HG03139 (cell line): ENCODE measurements around the gene GJC2.

Experiments used
- ATAC-seq: cut with Tn5 transposase; IDR thresholded peaks from one replicate; pipeline ENCODE4 v1.9.1; 2021; ENCODE audit not compliant: unreplicated experiment

The GJC2 gene

GRCh38 chr1:228112617-228113016 lies 37.1 kb upstream of the GJC2 start:
- no peak for ATAC-seq

GRCh38 chr1:228114827-228115226 lies 34.9 kb upstream of the GJC2 start:
- no peak for ATAC-seq

- ATAC-seq: no peak
These were observed 32.4 kb upstream of the GJC2 start for GRCh38 chr1:228117335-228117734.

GRCh38 chr1:228118040-228118439 lies 31.7 kb upstream of the GJC2 start:
- no peak for ATAC-seq

- ATAC-seq: no peak
These were observed 29.4 kb upstream of the GJC2 start for GRCh38 chr1:228120351-228120750.

GRCh38 chr1:228120857-228121489 lies 28.8 kb upstream of the GJC2 start:
- ATAC-seq: no peak

- ATAC-seq: no peak
These were observed 26.7 kb upstream of the GJC2 start for GRCh38 chr1:228122921-228123441.

GRCh38 chr1:228123505-228123904 lies 26.2 kb upstream of the GJC2 start:
- no peak for ATAC-seq

- ATAC-seq: no peak
These were observed 24.5 kb upstream of the GJC2 start for GRCh38 chr1:228125185-228125584.

- ATAC-seq: no peak
These were observed 18.0 kb upstream of the GJC2 start for GRCh38 chr1:228131766-228132165.

- ATAC-seq: no peak
These were observed 15.1 kb upstream of the GJC2 start for GRCh38 chr1:228134591-228134990.

- ATAC-seq: no peak
These were observed 12.8 kb upstream of the GJC2 start for GRCh38 chr1:228136901-228137300.

GRCh38 chr1:228139406-228139930 lies 10.3 kb upstream of the GJC2 start:
- no peak for ATAC-seq

- ATAC-seq: peak; percentile 88
These were observed 9.6 kb upstream of the GJC2 start, which contains the start of gene GUK1 for GRCh38 chr1:228139931-228140723. Gene GUK1, plus strand, starts transcription at chr1:228140279. Its CDS starts 24 bp downstream, at chr1:228140303.

GRCh38 chr1:228140724-228141225 lies 9.0 kb upstream of the GJC2 start:
- no peak for ATAC-seq

GRCh38 chr1:228141226-228142044 lies 8.3 kb upstream of the GJC2 start:
- ATAC-seq: no peak

- ATAC-seq: no peak
These were observed 7.5 kb upstream of the GJC2 start for GRCh38 chr1:228142155-228142691.

- ATAC-seq: no peak
These were observed 7.0 kb upstream of the GJC2 start for GRCh38 chr1:228142701-228143136.

- no peak for ATAC-seq
These were observed 6.1 kb upstream of the GJC2 start for GRCh38 chr1:228143480-228144192.
